ENCODE results near the gene NEK6.

NEK6 gene

GRCh38 chr9:124262649-124262972, 4.9 kb downstream of the NEK6 start:
- no peak for DNase-seq

GRCh38 chr9:124263213-124263612, 5.5 kb downstream of the NEK6 start:
- DNase-seq, result no peak

- no peak for DNase-seq
Measured at GRCh38 chr9:124263800-124264426, 6.2 kb downstream of the NEK6 start.

- DNase-seq, result no peak
Measured at GRCh38 chr9:124264823-124265233, 7.1 kb downstream of the NEK6 start.

GRCh38 chr9:124265551-124265950, 7.8 kb downstream of the NEK6 start:
- DNase-seq, result no peak

- DNase-seq, result no peak
Measured at GRCh38 chr9:124266139-124266825, 8.5 kb downstream of the NEK6 start.

- DNase-seq, result no peak
Measured at GRCh38 chr9:124266826-124267201, 9.1 kb downstream of the NEK6 start.

- DNase-seq, result no peak
Measured at GRCh38 chr9:124267271-124267807, 9.6 kb downstream of the NEK6 start.

- no peak for DNase-seq
Measured at GRCh38 chr9:124268248-124268647, 10.5 kb downstream of the NEK6 start.

GRCh38 chr9:124268661-124269060, 10.9 kb downstream of the NEK6 start:
- no peak for DNase-seq

GRCh38 chr9:124269556-124269955, 11.8 kb downstream of the NEK6 start:
- DNase-seq, result no peak

- no peak for DNase-seq
Measured at GRCh38 chr9:124270504-124271335, 13.0 kb downstream of the NEK6 start.

GRCh38 chr9:124271660-124272059, 13.9 kb downstream of the NEK6 start:
- no peak for DNase-seq

GRCh38 chr9:124272118-124272517, 14.4 kb downstream of the NEK6 start:
- no peak for DNase-seq

GRCh38 chr9:124272979-124273378, 15.2 kb downstream of the NEK6 start:
- no peak for DNase-seq

GRCh38 chr9:124273427-124274160, 15.8 kb downstream of the NEK6 start:
- no peak for DNase-seq

GRCh38 chr9:124274226-124274625, 16.5 kb downstream of the NEK6 start:
- DNase-seq, result no peak

- DNase-seq, result no peak
Measured at GRCh38 chr9:124274738-124275137, 17.0 kb downstream of the NEK6 start.

- no peak for DNase-seq
Measured at GRCh38 chr9:124277420-124277819, 19.7 kb downstream of the NEK6 start.

GRCh38 chr9:124278054-124278540, 20.3 kb downstream of the NEK6 start:
- DNase-seq, result no peak

GRCh38 chr9:124279531-124280175, 21.9 kb downstream of the NEK6 start:
- no peak for DNase-seq

GRCh38 chr9:124280176-124280691, 22.5 kb downstream of the NEK6 start:
- DNase-seq, result no peak
